Transverse colon (tissue), 4 donors: ENCODE results near the gene ALPK1. TPM values are rescaled to one million over a fixed set of nuclear protein-coding genes. Genes with fewer than 3 reads are reported as not detected.

Source experiments
- DNase-seq: peaks from one replicate; pipeline ENCODE4 v3.0.0-alpha.2; 2019
- H3K27ac ChIP-seq, 4 donors: fragments of 200-600 bp; sonication (generic); 2 replicates each; pipeline ENCODE4 v1.5.1; 2016 to 2018; ENCODE audit warnings: inconsistent platforms in 4 of 4
- H3K27me3 ChIP-seq: fragments of 200-600 bp; sonication (generic); 2 replicates; pipeline ENCODE4 v1.5.1; 2017; ENCODE audit warnings: inconsistent platforms
- H3K36me3 ChIP-seq, 4 donors: fragments of 200-600 bp; sonication (generic); 2 replicates each; pipeline ENCODE4 v1.5.1; 2017 to 2019; ENCODE audit warnings: inconsistent platforms in 4 of 4
- H3K4me1 ChIP-seq, 4 donors: fragments of 200-600 bp; sonication (generic); 2 replicates each; pipeline ENCODE4 v1.5.1; 2017 to 2020; ENCODE audit warnings: inconsistent platforms in 4 of 4
- H3K4me3 ChIP-seq, 4 donors: fragments of 200-600 bp; sonication (generic); 1 replicate in 1 of 4; 2 replicates in 3 of 4; pipeline versions ENCODE4 v1.5.1 to v1.6.1; 2017 to 2019; ENCODE audit warnings: inconsistent platforms in 4 of 4
- H3K9me3 ChIP-seq, 2 donors: fragments of 200-600 bp; sonication (generic); 2 replicates each; pipeline ENCODE4 v1.5.1; 2017 to 2019; ENCODE audit warnings: inconsistent platforms in 2 of 2
- CTCF ChIP-seq, 5 experiments: fragments of 200-600 bp in 3 of 5; fragments of 450-650 bp in 2 of 5; sonication (generic) in 3 of 5; IDR thresholded peaks; 1 replicate in 2 of 5; 2 replicates in 3 of 5; pipeline ENCODE4 v1.5.1; 2016 to 2017; ENCODE audit warnings: antibody characterized with exemption in 5 of 5, inconsistent platforms in 3 of 5, mild to moderate bottlenecking in 2 of 5, moderate library complexity in 1 of 5
- EP300 ChIP-seq: sonication (generic); formaldehyde crosslinking; IDR thresholded peaks from one replicate; pipeline ENCODE4 v1.6.1; 2017; ENCODE audit warnings: antibody characterized with exemption, low read depth
- POLR2A ChIP-seq: fragments of 450-650 bp; IDR thresholded peaks from one replicate; pipeline ENCODE4 v1.6.1; 2016; ENCODE audit warnings: antibody characterized with exemption, mild to moderate bottlenecking, moderate library complexity
- POLR2AphosphoS5 ChIP-seq, 3 donors: sonication (generic); formaldehyde crosslinking; IDR thresholded peaks; one replicate each; pipeline ENCODE4 v1.6.1; 2016; ENCODE audit warnings: antibody characterized with exemption in 3 of 3
- WGBS, 2 donors: methylation state at CpG; one replicate each; pipeline ENCODE4 v1.1.5; 2018; ENCODE audit warnings: low coverage in 1 of 2; 5-methylcytosine and 5-hydroxymethylcytosine counted together
- in situ Hi-C, 4 donors: fragments of 200-750 bp; cut with MboI; loops; one replicate each; pipeline versions ENCODE4 v1.15.0 to v1.15.1; 2017; ENCODE audit warnings: low sequenced_read_pairs in 3 of 4, low pct_ligation_motif_present in 1 of 4, low pct_unique_long_range_greater_than_20kb in 1 of 4
- intact Hi-C: fragments of 100-400 bp; cut with DNase I; formaldehyde crosslinking; loops from one replicate; pipeline ENCODE4 v1.15.1; 2023; ENCODE audit warnings: low total_unique reads
- total RNA-seq, 4 donors: library from RNA; depleted of rRNA; stranded (reverse); fragments of >200 nt; gene quantifications; one replicate each; pipeline ENCODE4 v1.1.0, GENCODE V29; 2016

Gene ALPK1
- total RNA-seq, 4 donors from 2014 or later: 15.5 to 45.1 (median 27.4) TPM

- Histone ChIP-seq H3K4me3 (no peak overlapping the region), H3K9me3 (no peaks in the 10 kb centered on the region), H3K36me3 (no peaks in the 10 kb centered on the region), H3K27me3 (no peaks in the 10 kb centered on the region), H3K27ac (no peak overlapping the region), H3K4me1 (no peaks in the 10 kb centered on the region)
- DNase-seq: no peak
- intact Hi-C loops: no loop called here
- WGBS, 2 donors: 70 to 73% methylated on average over 8 to 9 of the region's 9 CpGs
- in situ Hi-C loops: loop anchor here in 2 of 4 donors (10.0 kb wide), 2 partner anchors 197 to 277 kb away; no protein-coding TSS in a partner anchor
- TF ChIP-seq POLR2AphosphoS5 (IDR thresholded peaks at IDR 0.05) (no peak), CTCF (IDR thresholded peaks at IDR 0.05) (peak in 2 of 5 experiments; percentile 26)
Observed at GRCh38 chr4:112327965-112328733, 31.0 kb downstream of the ALPK1 start.

- H3K27ac ChIP-seq: no peak overlapping the region
- H3K36me3 ChIP-seq: no peaks in the 10 kb centered on the region
- no peak for TF ChIP-seq POLR2AphosphoS5 (IDR thresholded peaks at IDR 0.05)
- no peak for TF ChIP-seq POLR2A
- no peaks in the 10 kb centered on the region for H3K9me3 ChIP-seq
- in situ Hi-C loops (loop anchor here in 2 of 4 donors (10.0 kb wide), 2 partner anchors 196 to 276 kb away; no protein-coding TSS in a partner anchor), intact Hi-C loops (no loop called here)
- no peak overlapping the region for H3K4me3 ChIP-seq
- no peaks in the 10 kb centered on the region for H3K27me3 ChIP-seq
- DNase-seq: no peak
- H3K4me1 ChIP-seq: no peaks in the 10 kb centered on the region
- WGBS, 2 donors: 88 to 97% methylated on average over 3 to 4 of the region's 4 CpGs
Observed at GRCh38 chr4:112328734-112329130, 31.6 kb downstream of the ALPK1 start.

- Histone ChIP-seq H3K4me3 (no peak overlapping the region), H3K27me3 (no peaks in the 10 kb centered on the region), H3K27ac (no peak overlapping the region), H3K36me3 (no peaks in the 10 kb centered on the region), H3K9me3 (no peaks in the 10 kb centered on the region), H3K4me1 (no peaks in the 10 kb centered on the region)
- TF ChIP-seq POLR2AphosphoS5 (IDR thresholded peaks at IDR 0.05) (no peak), EP300 (no peak), CTCF (IDR thresholded peaks at IDR 0.05) (no peak), POLR2A (no peak)
- DNase-seq: no peak
- intact Hi-C loops (no loop called here), in situ Hi-C loops (loop anchor here in 2 of 4 donors (10.0 kb wide), 2 partner anchors 195 to 275 kb away; no protein-coding TSS in a partner anchor)
- 83 to 88% methylated on average over 5 of the region's 5 CpGs for WGBS, 2 donors
Observed at GRCh38 chr4:112329672-112330375, 32.7 kb downstream of the ALPK1 start.

- Histone ChIP-seq H3K27ac (no peak overlapping the region), H3K36me3 (no peaks in the 10 kb centered on the region), H3K4me3 (no peak overlapping the region), H3K27me3 (no peaks in the 10 kb centered on the region), H3K9me3 (no peaks in the 10 kb centered on the region), H3K4me1 (no peaks in the 10 kb centered on the region)
- no peak for DNase-seq
- TF ChIP-seq POLR2A: no peak
- TF ChIP-seq EP300: no peak
- no peak for TF ChIP-seq CTCF (IDR thresholded peaks at IDR 0.05)
- no peak for TF ChIP-seq POLR2AphosphoS5 (IDR thresholded peaks at IDR 0.05)
- in situ Hi-C loops (no loop called here), intact Hi-C loops (no loop called here)
- 93 to 94% methylated on average over 3 to 4 of the region's 4 CpGs for WGBS, 2 donors
Observed at GRCh38 chr4:112330921-112331320, 33.8 kb downstream of the ALPK1 start.
